ENCODE results near the gene EDIL3. TPM values are rescaled to one million over a fixed set of nuclear protein-coding genes. Genes with fewer than 3 reads are reported as not detected.

EDIL3 gene
- total RNA-seq, 1 experiment from 2014 or later, result 0.07 TPM

DNA sequence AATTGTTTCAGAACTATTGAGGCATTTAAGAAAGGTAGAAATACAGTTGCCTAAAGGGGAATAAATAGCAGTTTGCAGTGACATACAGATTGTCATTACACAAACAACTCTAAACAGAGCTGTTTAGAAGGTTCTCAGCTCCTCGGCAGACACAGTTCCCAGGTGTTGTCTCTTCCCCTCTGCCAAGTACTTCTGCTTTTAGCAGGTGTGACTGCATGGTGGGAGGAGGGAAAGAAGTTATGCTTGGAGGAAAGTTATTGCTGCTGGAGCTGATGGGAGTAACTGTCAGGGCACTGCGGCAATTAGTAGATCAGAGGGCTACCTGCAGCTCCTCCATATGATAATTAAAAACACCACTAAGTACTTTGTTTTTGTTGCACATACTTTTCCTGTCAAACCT is 14.5 kb downstream of the EDIL3 start:
- no peaks in the 10 kb centered on the region for H3K27me3 Mint-ChIP-seq (ENCODE audit: unreplicated experiment)
- no peaks in the 10 kb centered on the region for H3K36me3 Mint-ChIP-seq (ENCODE audit: insufficient read depth, unreplicated experiment)
- BruUV-seq (replicated peaks), result no TSS peak
- CTCF ChIA-PET, result interaction anchor here (1.2 kb wide), 1 partner anchor 8 kb away, joined by 4 read pairs; no protein-coding TSS in a partner anchor
- TF ChIP-seq, protein P1, sequence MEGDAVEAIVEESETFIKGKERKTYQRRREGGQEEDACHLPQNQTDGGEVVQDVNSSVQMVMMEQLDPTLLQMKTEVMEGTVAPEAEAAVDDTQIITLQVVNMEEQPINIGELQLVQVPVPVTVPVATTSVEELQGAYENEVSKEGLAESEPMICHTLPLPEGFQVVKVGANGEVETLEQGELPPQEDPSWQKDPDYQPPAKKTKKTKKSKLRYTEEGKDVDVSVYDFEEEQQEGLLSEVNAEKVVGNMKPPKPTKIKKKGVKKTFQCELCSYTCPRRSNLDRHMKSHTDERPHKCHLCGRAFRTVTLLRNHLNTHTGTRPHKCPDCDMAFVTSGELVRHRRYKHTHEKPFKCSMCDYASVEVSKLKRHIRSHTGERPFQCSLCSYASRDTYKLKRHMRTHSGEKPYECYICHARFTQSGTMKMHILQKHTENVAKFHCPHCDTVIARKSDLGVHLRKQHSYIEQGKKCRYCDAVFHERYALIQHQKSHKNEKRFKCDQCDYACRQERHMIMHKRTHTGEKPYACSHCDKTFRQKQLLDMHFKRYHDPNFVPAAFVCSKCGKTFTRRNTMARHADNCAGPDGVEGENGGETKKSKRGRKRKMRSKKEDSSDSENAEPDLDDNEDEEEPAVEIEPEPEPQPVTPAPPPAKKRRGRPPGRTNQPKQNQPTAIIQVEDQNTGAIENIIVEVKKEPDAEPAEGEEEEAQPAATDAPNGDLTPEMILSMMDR (IDR thresholded peaks at IDR 0.05; ENCODE audit: unreplicated experiment), result no peak
- intact Hi-C loops (cut with micrococcal nuclease; ENCODE audit: unreplicated experiment), result no loop called here
- no peak overlapping the region for H3K4me3 Mint-ChIP-seq (ENCODE audit: low read depth, unreplicated experiment)
- no peaks in the 10 kb centered on the region for H3K4me1 Mint-ChIP-seq (ENCODE audit: low read depth, unreplicated experiment)
- no peak overlapping the region for H3K27ac Mint-ChIP-seq (ENCODE audit: unreplicated experiment)
- no peaks in the 10 kb centered on the region for H3K9me3 Mint-ChIP-seq (ENCODE audit: low read depth, unreplicated experiment)
- no peak for DNase-seq

DNA sequence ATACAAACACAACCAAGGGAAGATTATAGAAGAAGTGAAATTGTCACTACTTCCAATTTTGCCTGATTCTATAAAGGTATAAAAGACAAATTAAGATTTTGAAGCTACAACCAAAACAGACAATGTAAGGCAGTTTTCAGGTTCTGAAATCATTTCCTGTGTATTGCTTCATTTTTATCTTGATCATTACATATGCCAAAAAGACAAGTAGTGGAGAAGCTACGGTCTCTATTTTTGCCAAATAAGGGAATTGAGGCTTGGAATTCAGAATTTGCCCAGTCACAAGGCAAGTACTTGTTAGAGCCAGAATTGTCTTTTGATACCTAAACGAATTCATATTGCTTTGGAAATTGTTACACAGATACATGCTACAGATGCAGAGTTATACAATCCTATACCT is 20.6 kb downstream of the EDIL3 start:
- no peaks in the 10 kb centered on the region for H3K36me3 Mint-ChIP-seq (ENCODE audit: insufficient read depth, unreplicated experiment)

GRCh38 chr5:84362061-84362720 is 22.5 kb downstream of the EDIL3 start:
- no TSS peak for BruUV-seq (replicated peaks)
- Mint-ChIP-seq H3K36me3 (ENCODE audit: insufficient read depth, unreplicated experiment) (no peaks in the 10 kb centered on the region), H3K27ac (ENCODE audit: unreplicated experiment) (no peak overlapping the region), H3K4me3 (ENCODE audit: low read depth, unreplicated experiment) (no peak overlapping the region), H3K27me3 (ENCODE audit: unreplicated experiment) (no peaks in the 10 kb centered on the region), H3K9me3 (ENCODE audit: low read depth, unreplicated experiment) (no peaks in the 10 kb centered on the region), H3K4me1 (ENCODE audit: low read depth, unreplicated experiment) (no peaks in the 10 kb centered on the region)
- TF ChIP-seq, protein P1 (IDR thresholded peaks at IDR 0.05; ENCODE audit: unreplicated experiment), result no peak
- CTCF ChIA-PET, result no interaction called here
- intact Hi-C loops (cut with micrococcal nuclease; ENCODE audit: unreplicated experiment), result no loop called here
- no peak for DNase-seq

More for the DNA sequence above, 20.6 kb downstream of the EDIL3 start:
- no peak overlapping the region for H3K27ac Mint-ChIP-seq (ENCODE audit: unreplicated experiment)
- no peaks in the 10 kb centered on the region for H3K4me1 Mint-ChIP-seq (ENCODE audit: low read depth, unreplicated experiment)
- no peak overlapping the region for H3K4me3 Mint-ChIP-seq (ENCODE audit: low read depth, unreplicated experiment)
- TF ChIP-seq, protein P1 (IDR thresholded peaks at IDR 0.05; ENCODE audit: unreplicated experiment), result no peak
- CTCF ChIA-PET, result no interaction called here
- BruUV-seq (replicated peaks), result no TSS peak
- no peak for DNase-seq
- no peaks in the 10 kb centered on the region for H3K27me3 Mint-ChIP-seq (ENCODE audit: unreplicated experiment)
- H3K9me3 Mint-ChIP-seq (ENCODE audit: low read depth, unreplicated experiment), result no peaks in the 10 kb centered on the region
- intact Hi-C loops (cut with micrococcal nuclease; ENCODE audit: unreplicated experiment), result no loop called here

DNA sequence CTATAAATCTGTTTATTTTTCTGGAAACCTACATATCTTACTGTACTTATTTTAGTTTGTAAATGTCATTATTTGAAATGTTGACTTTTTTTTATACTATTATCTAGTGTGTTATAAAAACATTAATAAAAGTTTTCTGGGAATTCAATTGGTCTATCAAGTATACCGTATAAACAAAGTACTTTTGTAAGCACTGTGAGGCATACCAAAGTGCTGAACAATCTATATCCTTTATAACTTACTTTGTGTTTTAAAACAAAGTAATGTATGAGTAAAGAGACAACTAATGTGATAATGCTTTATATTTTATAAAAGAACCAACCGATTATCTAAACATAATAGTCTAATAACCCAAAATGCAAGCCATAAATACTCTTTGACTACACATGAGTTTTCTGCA is 23.1 kb downstream of the EDIL3 start:
- intact Hi-C loops (cut with micrococcal nuclease; ENCODE audit: unreplicated experiment), result no loop called here
- Mint-ChIP-seq H3K27ac (ENCODE audit: unreplicated experiment) (no peak overlapping the region), H3K4me3 (ENCODE audit: low read depth, unreplicated experiment) (no peak overlapping the region), H3K36me3 (ENCODE audit: insufficient read depth, unreplicated experiment) (no peaks in the 10 kb centered on the region), H3K4me1 (ENCODE audit: low read depth, unreplicated experiment) (no peaks in the 10 kb centered on the region), H3K27me3 (ENCODE audit: unreplicated experiment) (no peaks in the 10 kb centered on the region), H3K9me3 (ENCODE audit: low read depth, unreplicated experiment) (no peaks in the 10 kb centered on the region)
- DNase-seq, result no peak
- TF ChIP-seq, protein P1 (IDR thresholded peaks at IDR 0.05; ENCODE audit: unreplicated experiment), result no peak
- CTCF ChIA-PET, result no interaction called here
- BruUV-seq (replicated peaks), result no TSS peak

Measured in Calu3 (cell line).